Cortex of kidney (tissue), 1 donor: Measurements from ENCODE around the gene SH3BGRL3.

Experiments used
- DNase-seq: peaks from one replicate; lab custom pipeline; 2025; lab: John Stamatoyannopoulos, UW

SH3BGRL3 gene

GRCh38 chr1:26277719-26278118, 2.2 kb upstream of the SH3BGRL3 start:
- no peak for DNase-seq

DNA sequence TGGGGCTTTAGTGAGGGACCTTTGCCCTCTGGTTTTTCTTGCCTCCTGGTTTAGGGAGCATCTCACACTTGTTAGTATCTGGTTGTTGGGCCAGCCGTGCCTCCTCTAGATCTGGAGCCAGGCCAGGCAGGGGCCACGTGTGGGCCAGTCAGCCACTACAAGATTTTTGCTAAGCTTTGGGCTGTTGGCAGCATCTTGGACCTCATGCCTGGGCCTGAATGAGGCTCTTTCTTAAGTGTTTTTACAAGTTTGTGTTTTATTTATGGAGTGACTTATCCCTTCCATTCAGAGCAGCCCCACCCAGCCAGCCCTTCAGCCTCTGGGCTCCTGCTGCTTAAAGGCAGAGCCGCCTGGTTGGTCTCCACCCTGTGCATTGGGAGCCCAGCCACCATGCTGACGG, 1.6 kb upstream of the SH3BGRL3 start:
- DNase-seq = no peak

GRCh38 chr1:26278724-26279455, 996 bp upstream of the SH3BGRL3 start:
- DNase-seq = no peak

DNA sequence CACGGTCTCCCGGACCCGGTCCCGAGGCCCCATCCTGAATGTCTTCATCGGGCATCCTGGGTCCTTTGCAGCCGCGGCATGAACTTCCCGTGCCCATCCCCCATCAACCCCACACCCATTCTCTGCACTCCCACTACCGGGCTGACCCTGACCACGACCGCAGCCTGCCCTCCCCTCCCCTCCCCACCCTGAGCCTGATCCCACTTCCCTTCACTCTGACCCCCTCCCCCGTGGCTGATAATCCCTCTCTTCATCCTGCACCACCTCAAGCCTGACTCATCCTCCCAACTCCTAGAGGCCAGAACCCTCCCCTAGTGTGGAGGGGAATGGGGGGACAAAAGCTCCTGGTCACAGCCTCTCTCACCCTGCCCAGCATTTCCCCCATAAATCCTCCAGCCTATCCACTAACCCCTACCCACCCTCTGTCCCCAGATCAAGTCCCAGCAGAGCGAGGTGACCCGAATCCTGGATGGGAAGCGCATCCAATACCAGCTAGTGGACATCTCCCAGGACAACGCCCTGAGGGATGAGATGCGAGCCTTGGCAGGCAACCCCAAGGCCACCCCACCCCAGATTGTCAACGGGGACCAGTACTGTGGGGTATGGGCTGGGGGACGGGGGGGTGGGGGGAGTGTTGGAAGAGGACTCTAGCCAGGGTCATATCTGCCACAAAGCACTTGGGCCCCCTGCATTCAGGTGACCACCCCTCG, 602 bp downstream of the SH3BGRL3 start:
- DNase-seq = no peak

DNA sequence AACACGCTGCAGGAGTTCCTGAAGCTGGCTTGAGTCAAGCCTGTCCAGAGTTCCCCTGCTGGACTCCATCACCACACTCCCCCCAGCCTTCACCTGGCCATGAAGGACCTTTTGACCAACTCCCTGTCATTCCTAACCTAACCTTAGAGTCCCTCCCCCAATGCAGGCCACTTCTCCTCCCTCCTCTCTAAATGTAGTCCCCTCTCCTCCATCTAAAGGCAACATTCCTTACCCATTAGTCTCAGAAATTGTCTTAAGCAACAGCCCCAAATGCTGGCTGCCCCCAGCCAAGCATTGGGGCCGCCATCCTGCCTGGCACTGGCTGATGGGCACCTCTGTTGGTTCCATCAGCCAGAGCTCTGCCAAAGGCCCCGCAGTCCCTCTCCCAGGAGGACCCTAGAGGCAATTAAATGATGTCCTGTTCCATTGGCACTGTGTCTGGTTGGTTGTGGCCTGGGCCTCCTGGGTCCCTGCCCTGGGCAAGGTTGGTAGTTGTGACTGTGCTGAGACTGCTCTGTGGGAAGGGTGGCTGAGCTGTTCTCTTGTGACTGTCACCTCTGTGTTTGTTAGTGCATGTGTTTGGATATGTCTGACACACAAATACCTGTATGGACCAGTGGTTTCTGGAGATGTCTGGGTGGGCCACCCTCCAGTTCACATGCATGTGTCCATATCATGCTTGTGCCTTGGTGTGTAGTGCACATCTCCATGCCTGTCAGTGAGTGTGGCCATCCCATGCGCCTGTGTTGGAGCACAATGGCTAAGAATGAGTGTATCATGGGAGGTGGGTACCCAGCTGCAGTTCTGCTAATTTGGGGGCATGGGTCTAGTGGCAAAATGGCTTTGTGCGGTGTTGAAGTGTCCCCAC, 1.4 kb downstream of the SH3BGRL3 start:
- DNase-seq = no peak

DNA sequence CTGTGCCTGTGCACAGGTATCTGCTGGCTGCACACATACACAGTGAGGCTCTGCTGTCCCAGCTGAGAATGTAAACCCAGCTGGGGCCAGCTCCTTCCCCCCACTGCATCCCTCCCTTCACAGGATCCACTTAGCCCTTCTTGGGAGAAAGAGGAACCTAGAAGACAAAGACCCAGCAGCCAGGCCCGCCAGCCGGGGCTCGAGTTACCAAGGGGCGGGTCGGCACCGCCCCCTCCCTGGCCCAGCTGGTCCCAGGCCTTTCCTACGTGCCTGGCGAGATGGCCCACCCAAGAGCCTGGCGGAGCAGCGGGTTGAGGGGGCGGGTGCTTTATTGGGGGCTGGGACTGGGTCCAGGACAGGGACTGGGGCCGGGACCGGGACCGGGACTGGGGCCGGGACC, 2.1 kb downstream of the SH3BGRL3 start:
- no peak for DNase-seq

GRCh38 chr1:26282401-26282918, 2.6 kb downstream of the SH3BGRL3 start:
- no peak for DNase-seq

- no peak for DNase-seq
These were observed 3.5 kb downstream of the SH3BGRL3 start for GRCh38 chr1:26283279-26283853.

DNA sequence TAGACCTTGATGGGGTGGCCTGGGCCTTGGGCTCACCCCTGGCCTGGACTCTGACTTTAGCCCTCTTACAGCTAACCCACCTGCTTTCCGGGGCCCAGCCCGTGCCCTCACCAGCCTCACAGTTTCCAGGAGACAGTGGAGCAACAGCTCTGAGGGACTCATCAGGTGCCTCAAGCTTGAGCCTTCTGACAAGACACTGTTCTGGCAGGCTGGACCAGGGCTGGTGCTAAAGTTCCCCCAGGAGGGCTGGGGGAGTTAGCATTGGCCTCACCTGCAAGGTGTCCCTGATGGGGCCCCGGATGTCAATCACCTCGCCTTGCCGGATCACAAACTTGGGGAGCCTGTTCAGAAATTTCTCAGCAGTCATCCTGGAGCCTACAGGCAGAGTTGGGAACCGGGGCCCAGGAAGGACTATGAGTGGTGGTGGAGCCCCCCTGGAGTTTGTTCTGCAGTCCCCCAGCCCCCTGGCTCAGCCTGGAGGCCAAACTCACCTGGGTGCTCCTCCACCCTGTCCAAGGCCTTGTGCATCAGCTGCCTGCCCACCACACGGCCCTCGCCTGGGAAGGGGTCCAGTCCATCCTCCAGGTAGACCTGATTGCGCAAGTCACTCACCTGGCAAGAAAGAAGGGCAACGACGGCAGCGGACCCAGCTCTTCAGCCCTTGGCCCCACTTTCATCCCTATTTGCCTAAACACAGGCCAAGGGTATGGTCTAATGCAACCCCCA, 4.1 kb downstream of the SH3BGRL3 start:
- no peak for DNase-seq

- DNase-seq = no peak
These were observed 4.9 kb downstream of the SH3BGRL3 start for GRCh38 chr1:26284597-26285347.

GRCh38 chr1:26285366-26286063, 5.6 kb downstream of the SH3BGRL3 start:
- DNase-seq = no peak

- DNase-seq = no peak
These were observed 6.2 kb downstream of the SH3BGRL3 start for GRCh38 chr1:26286064-26286416.

DNA sequence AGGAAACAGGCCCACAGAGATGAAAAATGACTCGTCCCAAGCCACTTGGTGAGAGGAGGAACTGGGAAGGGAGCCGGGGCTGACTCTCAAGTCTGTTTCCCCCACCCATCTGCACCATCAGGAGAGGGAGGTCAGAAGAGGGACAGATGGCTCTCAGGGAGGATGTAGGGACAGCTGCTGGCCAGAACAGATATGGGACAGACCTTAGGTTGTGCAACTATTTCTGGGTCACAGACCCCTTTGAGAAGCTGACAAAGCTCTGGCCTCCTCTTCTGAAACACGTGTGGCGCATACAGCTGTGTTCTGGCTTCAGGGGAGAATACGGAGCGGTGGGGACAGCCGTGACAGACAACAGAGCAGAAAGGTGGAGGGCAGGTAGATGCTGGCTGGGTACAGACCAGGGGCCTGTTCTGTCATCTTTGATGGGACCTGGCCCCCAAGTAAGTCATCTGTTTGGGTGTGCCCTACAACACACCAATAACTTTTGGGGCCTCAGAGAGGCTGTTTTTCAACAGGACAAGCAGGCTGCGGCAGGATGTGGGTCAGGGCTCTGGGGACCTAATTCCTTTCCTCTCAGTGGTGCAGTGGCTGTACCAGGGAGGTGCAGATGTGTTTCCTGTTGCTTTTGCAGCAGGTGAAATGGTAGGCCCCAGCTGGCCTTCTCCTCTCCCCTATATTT, 7.3 kb downstream of the SH3BGRL3 start:
- DNase-seq = no peak

- DNase-seq = no peak
These were observed 7.9 kb downstream of the SH3BGRL3 start for GRCh38 chr1:26287811-26288210.

GRCh38 chr1:26288311-26288941, 8.5 kb downstream of the SH3BGRL3 start:
- no peak for DNase-seq

- no peak for DNase-seq
These were observed 9.5 kb downstream of the SH3BGRL3 start for GRCh38 chr1:26289158-26290059.

DNA sequence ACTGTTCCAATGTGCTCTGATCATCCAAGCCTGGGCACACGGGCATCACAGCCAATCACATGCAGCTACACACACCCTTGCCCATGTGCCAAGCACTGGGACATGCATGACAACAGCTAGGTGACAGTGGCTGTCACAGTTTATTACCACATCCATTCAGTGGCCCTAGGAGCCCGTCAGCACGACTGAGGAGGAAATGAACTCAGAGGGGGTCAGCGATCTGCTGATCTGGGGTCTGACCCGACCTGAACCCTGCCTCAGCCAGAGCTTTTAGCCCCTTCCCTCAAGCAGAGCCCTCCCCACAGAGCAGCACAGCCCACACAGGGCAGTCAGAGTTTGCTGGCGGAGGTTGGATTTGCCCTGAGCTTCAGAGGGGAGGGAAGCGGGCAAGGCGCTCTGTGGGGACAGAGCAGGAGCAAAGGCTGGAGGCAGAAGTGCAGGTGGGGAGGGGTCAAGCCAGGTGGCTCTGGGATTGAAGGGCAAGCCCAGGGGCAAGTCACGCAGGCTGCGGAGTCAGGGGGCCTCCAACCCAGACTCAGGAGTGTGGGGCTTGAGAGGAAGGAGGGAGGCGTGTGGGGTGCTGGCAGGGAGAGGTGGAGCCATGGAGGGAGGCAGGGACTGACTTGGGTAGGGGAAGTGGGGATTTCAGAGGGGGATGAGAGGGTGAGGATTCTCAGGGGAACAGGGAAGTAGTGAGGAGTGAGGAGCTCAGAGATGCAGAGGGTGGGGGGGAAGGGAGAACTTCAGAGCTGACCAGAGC, 10.4 kb downstream of the SH3BGRL3 start:
- no peak for DNase-seq
